Right lobe of liver (tissue), 4 donors: ENCODE data around the gene TNFRSF25.

Source experiments
- POLR2A ChIP-seq: fragments of 450-650 bp; IDR thresholded peaks from one replicate; pipeline ENCODE4 v1.6.1; 2017; ENCODE audit warnings: antibody characterized with exemption, mild to moderate bottlenecking
- TF ChIP-seq, protein P1 (sequence below), 4 donors: fragments of 200-600 bp in 3 of 4; fragments of 450-650 bp in 1 of 4; IDR thresholded peaks; one replicate each; pipeline versions ENCODE4 v1.5.1 to v1.8.0; 2016 to 2022; ENCODE audit warnings: antibody characterized with exemption in 4 of 4, mild to moderate bottlenecking in 2 of 4
- donor health status: DM: no; HTN: no; CAD: no.
- donor health status: DM: no; HTN: no; CAD: no.
- donor health status: DM: no; HTN: yes; CAD: no.

DNA sequence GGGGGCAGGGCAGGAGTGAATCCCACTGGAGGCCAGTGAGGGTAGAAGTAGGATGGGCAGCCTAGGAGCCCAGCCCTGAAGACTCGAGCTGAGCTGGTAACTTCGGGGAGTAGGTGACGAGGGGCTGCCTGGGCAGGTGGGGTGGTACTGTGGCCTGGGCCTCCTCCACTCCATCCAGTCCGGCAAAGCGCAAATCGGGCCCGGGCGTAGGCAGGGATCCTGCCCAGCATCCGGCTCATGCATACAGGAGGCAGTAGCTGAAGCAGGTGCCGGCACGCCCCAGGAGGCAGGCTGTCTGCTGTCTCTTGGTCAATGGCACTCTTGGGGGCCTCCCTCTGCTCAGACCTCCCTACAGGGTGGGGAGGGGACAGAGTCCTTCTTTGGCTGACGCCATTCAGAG lies 1.3 kb upstream of the TNFRSF25 start:
- TF ChIP-seq POLR2A, result no peak
- TF ChIP-seq, protein P1, sequence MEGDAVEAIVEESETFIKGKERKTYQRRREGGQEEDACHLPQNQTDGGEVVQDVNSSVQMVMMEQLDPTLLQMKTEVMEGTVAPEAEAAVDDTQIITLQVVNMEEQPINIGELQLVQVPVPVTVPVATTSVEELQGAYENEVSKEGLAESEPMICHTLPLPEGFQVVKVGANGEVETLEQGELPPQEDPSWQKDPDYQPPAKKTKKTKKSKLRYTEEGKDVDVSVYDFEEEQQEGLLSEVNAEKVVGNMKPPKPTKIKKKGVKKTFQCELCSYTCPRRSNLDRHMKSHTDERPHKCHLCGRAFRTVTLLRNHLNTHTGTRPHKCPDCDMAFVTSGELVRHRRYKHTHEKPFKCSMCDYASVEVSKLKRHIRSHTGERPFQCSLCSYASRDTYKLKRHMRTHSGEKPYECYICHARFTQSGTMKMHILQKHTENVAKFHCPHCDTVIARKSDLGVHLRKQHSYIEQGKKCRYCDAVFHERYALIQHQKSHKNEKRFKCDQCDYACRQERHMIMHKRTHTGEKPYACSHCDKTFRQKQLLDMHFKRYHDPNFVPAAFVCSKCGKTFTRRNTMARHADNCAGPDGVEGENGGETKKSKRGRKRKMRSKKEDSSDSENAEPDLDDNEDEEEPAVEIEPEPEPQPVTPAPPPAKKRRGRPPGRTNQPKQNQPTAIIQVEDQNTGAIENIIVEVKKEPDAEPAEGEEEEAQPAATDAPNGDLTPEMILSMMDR (IDR thresholded peaks at IDR 0.05), result no peak
